CD14-positive monocyte (primary cell): Measurements from ENCODE around the gene TKT. TPM values are rescaled to one million over a fixed set of nuclear protein-coding genes. Genes with fewer than 3 reads are reported as not detected.
A peak's percentile ranks its signal among the peaks of the same experiment; 100 is the strongest.

Experiments used
- DNase-seq, 3 donors: peaks; one replicate each; pipeline ENCODE4 v3.0.0-alpha.2; 2011 to 2022
- H2AFZ ChIP-seq: 2 replicates; pipeline ENCODE4 v1.6.0; 2012; ENCODE audit warnings: mild to moderate bottlenecking, low read depth, low read length, inconsistent platforms; ENCODE audit not compliant: insufficient read depth, poor library complexity, severe bottlenecking
- H3K27ac ChIP-seq, 2 donors: 1 replicate in 1 of 2; 2 replicates in 1 of 2; pipeline ENCODE4 v1.5.1; 2012 to 2013; ENCODE audit warnings: low read length in 2 of 2, control low read depth in 1 of 2, inconsistent platforms in 1 of 2, low read depth in 1 of 2, mild to moderate bottlenecking in 1 of 2
- H3K27me3 ChIP-seq, 2 donors: one replicate each; pipeline versions ENCODE4 v1.6.0 to v1.6.1; 2011 to 2013; ENCODE audit warnings: low read length in 2 of 2; ENCODE audit not compliant: control insufficient read depth in 2 of 2, insufficient read depth in 2 of 2
- H3K36me3 ChIP-seq, 2 donors: replicated peaks in 1 of 2; 1 replicate in 1 of 2; 2 replicates in 1 of 2; pipeline versions ENCODE4 v1.5.1 to v1.6.1; 2012 to 2013; ENCODE audit warnings: low read length in 2 of 2, control low read depth in 1 of 2, inconsistent platforms in 1 of 2, mild to moderate bottlenecking in 1 of 2; ENCODE audit not compliant: insufficient read depth in 2 of 2, control insufficient read depth in 1 of 2
- H3K4me1 ChIP-seq, 2 donors: 1 replicate in 1 of 2; 2 replicates in 1 of 2; pipeline versions ENCODE4 v1.5.1 to v1.6.1; 2012 to 2013; ENCODE audit warnings: low read length in 2 of 2, control low read depth in 1 of 2, inconsistent platforms in 1 of 2, mild to moderate bottlenecking in 1 of 2, moderate library complexity in 1 of 2; ENCODE audit not compliant: insufficient read depth in 2 of 2, control insufficient read depth in 1 of 2
- H3K4me2 ChIP-seq: replicated peaks from 2 replicates; pipeline ENCODE3; 2012; ENCODE audit warnings: low read length, moderate library complexity, mild to moderate bottlenecking; ENCODE audit not compliant: poor library complexity, severe bottlenecking; ENCODE audit errors: extremely low read depth
- H3K4me3 ChIP-seq, 3 experiments: fragments of 200-600 bp in 1 of 3; sonication (generic) in 1 of 3; replicated peaks in 1 of 3; 1 replicate in 2 of 3; 2 replicates in 1 of 3; pipeline ENCODE4 v1.5.1; 2011 to 2013; ENCODE audit warnings: low read length in 3 of 3, mild to moderate bottlenecking in 3 of 3, control low read depth in 2 of 3, low read depth in 2 of 3, inconsistent platforms in 1 of 3, moderate library complexity in 1 of 3
- H3K79me2 ChIP-seq: 2 replicates; pipeline ENCODE4 v1.6.0; 2012; ENCODE audit warnings: mild to moderate bottlenecking, control low read depth, inconsistent platforms, low read length, moderate library complexity; ENCODE audit not compliant: insufficient read depth
- H3K9ac ChIP-seq: 2 replicates; pipeline ENCODE4 v1.6.0; 2017; ENCODE audit warnings: low read length, mild to moderate bottlenecking; ENCODE audit not compliant: insufficient read depth, poor library complexity, severe bottlenecking
- H3K9me3 ChIP-seq, 2 donors: replicated peaks in 1 of 2; 1 replicate in 1 of 2; 2 replicates in 1 of 2; pipeline versions ENCODE4 v1.5.1 to v1.6.1; 2012 to 2013; ENCODE audit warnings: low read length in 2 of 2, control low read depth in 1 of 2; ENCODE audit not compliant: control insufficient read depth in 1 of 2, insufficient read depth in 1 of 2
- H4K20me1 ChIP-seq: 2 replicates; pipeline ENCODE4 v1.6.0; 2012; ENCODE audit warnings: mild to moderate bottlenecking, low read length, control low read depth, moderate library complexity; ENCODE audit not compliant: insufficient read depth
- H3K27ac Mint-ChIP-seq, 7 donors: one replicate each; pipeline ENCODE4 v1.8.0; 2020; ENCODE audit warnings: mild to moderate bottlenecking in 7 of 7, mixed read lengths in 7 of 7, moderate library complexity in 6 of 7, inconsistent platforms in 2 of 7
- H3K27me3 Mint-ChIP-seq, 3 donors: one replicate each; pipeline ENCODE4 v1.8.0; 2021 to 2022; ENCODE audit warnings: low read depth in 3 of 3, mild to moderate bottlenecking in 3 of 3, mixed read lengths in 3 of 3, moderate library complexity in 3 of 3, inconsistent platforms in 1 of 3
- H3K36me3 Mint-ChIP-seq, 2 donors: one replicate each; pipeline ENCODE4 v1.8.0; 2020; ENCODE audit warnings: mixed read lengths in 2 of 2, inconsistent platforms in 1 of 2, mild to moderate bottlenecking in 1 of 2
- H3K4me1 Mint-ChIP-seq: one replicate; pipeline ENCODE4 v1.8.0; 2020; ENCODE audit warnings: mild to moderate bottlenecking, mixed read lengths
- H3K4me3 Mint-ChIP-seq, 2 donors: one replicate each; pipeline ENCODE4 v1.8.0; 2020; ENCODE audit warnings: mild to moderate bottlenecking in 2 of 2, mixed read lengths in 2 of 2, moderate library complexity in 1 of 2
- H3K9me3 Mint-ChIP-seq, 7 donors: one replicate each; pipeline ENCODE4 v1.8.0; 2020 to 2022; ENCODE audit warnings: mixed read lengths in 7 of 7, mild to moderate bottlenecking in 6 of 7, moderate library complexity in 6 of 7, inconsistent platforms in 2 of 7
- WGBS: methylation state at CpG from one replicate; pipeline ENCODE4 v1.1.5; 2013; ENCODE audit warnings: missing lambda C conversion rate; ENCODE audit not compliant: insufficient coverage; 5-methylcytosine and 5-hydroxymethylcytosine counted together
- intact Hi-C, 2 donors: fragments of 100-400 bp; cut with micrococcal nuclease; formaldehyde crosslinking; loops; one replicate each; pipeline versions ENCODE4 v1.15.0 to v1.15.1; 2023
- polyA plus RNA-seq, 3 donors: library from polyadenylated mRNA; depleted of rRNA in 1 of 3; unstranded in 2 of 3; stranded (reverse) in 1 of 3; fragments of 300-500 nt in 2 of 3; fragments of >200 nt in 1 of 3; fragmentation: Illumina TruSeq in 2 of 3; gene quantifications; 1 replicate in 2 of 3; 2 replicates in 1 of 3; pipeline ENCODE4 v1.2.3, GENCODE V29; 2012 to 2021
- small RNA-seq: library from RNA; depleted of rRNA; stranded (forward); fragments of <200 nt; gene quantifications from one replicate; pipeline ENCODE3, GENCODE V24; 2012; ENCODE audit warnings: low read depth; ENCODE audit not compliant: insufficient read length
- TF ChIP-seq, protein P1 (sequence below): fragments of 200-600 bp; IDR thresholded peaks from one replicate; pipeline ENCODE4 v1.8.0; 2022; ENCODE audit warnings: antibody characterized with exemption, mild to moderate bottlenecking

TKT gene
- polyA plus RNA-seq, 3 donors = 496 to 582 (median 562) TPM

DNA sequence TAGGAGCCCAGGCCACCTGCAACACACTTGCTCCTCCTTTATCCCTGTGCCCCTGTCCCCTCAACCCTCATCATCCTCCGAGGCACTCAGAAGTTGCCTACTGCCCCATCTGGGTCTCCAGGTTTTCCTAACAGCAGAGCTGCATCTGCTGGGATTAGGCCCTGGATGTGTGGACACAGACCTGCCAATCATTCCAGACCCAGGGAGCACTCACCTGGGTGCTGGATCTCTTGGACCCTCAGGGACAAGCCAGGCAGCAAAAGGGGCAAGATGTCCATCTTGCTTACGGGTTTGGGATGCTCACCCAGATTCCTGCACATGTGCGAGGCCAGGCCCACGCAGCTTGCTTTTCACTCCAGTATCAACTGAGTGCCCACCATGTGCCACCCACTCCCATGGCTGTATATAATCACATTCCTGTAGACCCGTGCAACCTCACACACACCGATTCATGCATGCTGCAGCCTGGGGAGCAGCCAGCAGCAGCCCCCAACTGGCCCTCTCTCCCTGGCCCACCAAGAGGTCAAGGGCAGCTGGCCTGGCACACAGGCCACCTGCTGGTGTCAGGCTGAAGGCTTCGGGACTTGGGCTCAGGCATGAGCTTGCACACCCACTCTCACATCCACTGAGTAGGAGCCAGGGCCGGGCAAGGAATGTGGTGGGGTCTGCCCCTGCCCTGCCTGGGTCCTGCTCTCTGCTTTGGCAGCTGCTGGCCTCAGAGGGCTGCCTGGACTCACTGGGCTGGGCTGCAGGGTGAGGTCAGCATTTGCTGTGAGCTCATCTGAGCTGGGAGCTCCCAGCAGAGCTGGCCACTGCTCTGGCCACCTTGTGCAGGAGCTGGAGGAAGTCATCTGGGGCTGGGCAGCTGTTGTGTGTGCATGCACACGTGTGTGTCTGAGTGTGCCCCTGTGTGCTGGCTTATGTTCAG, 79.9 kb downstream of the TKT start:
- Histone ChIP-seq H3K27ac (peak overlapping the region; percentile 1 to 93), H3K36me3 (peaks cover 72 to 89% of the 10 kb centered on the region in 2 donors), H3K4me1 (peaks cover 93 to 99% of the 10 kb centered on the region in 2 donors), H3K4me3 (no peak overlapping the region), H3K9ac (peak overlapping the region; percentile 30), H4K20me1 (peaks cover 100% of the 10 kb centered on the region), H3K9me3 (no peaks in the 10 kb centered on the region), H3K27me3 (no peaks in the 10 kb centered on the region), H3K4me2 (peak overlapping the region; percentile 7), H2AFZ (no peak overlapping the region), H3K79me2 (peaks cover 100% of the 10 kb centered on the region)
- peaks cover 0 to 3% (median 0%) of the 10 kb centered on the region in 7 donors for H3K9me3 Mint-ChIP-seq
- H3K36me3 Mint-ChIP-seq = peaks cover 63 to 90% of the 10 kb centered on the region in 2 donors
- intact Hi-C loops = no loop called here
- H3K27ac Mint-ChIP-seq = peak overlapping the region; percentile 53 to 83 (median 72)
- DNase-seq = no peak
- peaks cover 88% of the 10 kb centered on the region for H3K4me1 Mint-ChIP-seq
- WGBS = 95% methylated on average over 8 of the region's 9 CpGs
- TF ChIP-seq, protein P1, sequence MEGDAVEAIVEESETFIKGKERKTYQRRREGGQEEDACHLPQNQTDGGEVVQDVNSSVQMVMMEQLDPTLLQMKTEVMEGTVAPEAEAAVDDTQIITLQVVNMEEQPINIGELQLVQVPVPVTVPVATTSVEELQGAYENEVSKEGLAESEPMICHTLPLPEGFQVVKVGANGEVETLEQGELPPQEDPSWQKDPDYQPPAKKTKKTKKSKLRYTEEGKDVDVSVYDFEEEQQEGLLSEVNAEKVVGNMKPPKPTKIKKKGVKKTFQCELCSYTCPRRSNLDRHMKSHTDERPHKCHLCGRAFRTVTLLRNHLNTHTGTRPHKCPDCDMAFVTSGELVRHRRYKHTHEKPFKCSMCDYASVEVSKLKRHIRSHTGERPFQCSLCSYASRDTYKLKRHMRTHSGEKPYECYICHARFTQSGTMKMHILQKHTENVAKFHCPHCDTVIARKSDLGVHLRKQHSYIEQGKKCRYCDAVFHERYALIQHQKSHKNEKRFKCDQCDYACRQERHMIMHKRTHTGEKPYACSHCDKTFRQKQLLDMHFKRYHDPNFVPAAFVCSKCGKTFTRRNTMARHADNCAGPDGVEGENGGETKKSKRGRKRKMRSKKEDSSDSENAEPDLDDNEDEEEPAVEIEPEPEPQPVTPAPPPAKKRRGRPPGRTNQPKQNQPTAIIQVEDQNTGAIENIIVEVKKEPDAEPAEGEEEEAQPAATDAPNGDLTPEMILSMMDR = no peak
- peaks cover 0 to under 1% (median 0%) of the 10 kb centered on the region in 3 donors for H3K27me3 Mint-ChIP-seq
- H3K4me3 Mint-ChIP-seq = no peak overlapping the region

Small RNA genes within 50 kb of the gene (small RNA-seq; reads per million reads assigned to genes)
- not detected for gene RF00019

Other genes starting within 250 kb of the TKT start
- gene SFMBT1, start 209.9 kb downstream of the TKT start, polyA plus RNA-seq = 1 to 10 TPM in 1 of 3 donors, under 1 TPM in 2; 0.61 to 2.7 (median 0.91) TPM
- gene RFT1, start 125.6 kb downstream of the TKT start, polyA plus RNA-seq = 10 to 100 TPM in 2 of 3 donors, 1 to 10 TPM in 1; 8.2 to 34.9 (median 25.6) TPM
- 100 to 1,000 TPM; 123 to 329 (median 158) TPM for gene PRKCD, start 94.8 kb downstream of the TKT start, polyA plus RNA-seq
- gene DCP1A, start 91.5 kb upstream of the TKT start, polyA plus RNA-seq = 10 to 100 TPM; 11.9 to 25.4 (median 19.3) TPM
- 1 to 10 TPM in 1 of 3 donors, under 1 TPM in 2; 0.29 to 1.2 (median 0.98) TPM for gene CACNA1D, start 238.6 kb upstream of the TKT start, polyA plus RNA-seq